ENCODE data around the gene PRR15L.
A peak's percentile ranks its signal among the peaks of the same experiment; 100 is the strongest.

The PRR15L gene

GRCh38 chr17:47981462-47981861 lies 23.8 kb upstream of the PRR15L start:
- H3K9me2 ChIP-seq (replicated peaks; ENCODE audit: insufficient read depth, low read length), result no peaks in the 10 kb centered on the region
- H3F3A ChIP-seq (ENCODE audit: insufficient read depth), result no peaks in the 10 kb centered on the region
- H3K79me2 ChIP-seq (ENCODE audit: insufficient read depth, low read length), result no peaks in the 10 kb centered on the region
- no peak overlapping the region for H3K4me2 ChIP-seq (ENCODE audit: low read depth, low read length, poor library complexity, severe bottlenecking)
- H3K9me3 ChIP-seq (ENCODE audit: insufficient read depth, low read length), result no peaks in the 10 kb centered on the region
- no peaks in the 10 kb centered on the region for H4K20me1 ChIP-seq (ENCODE audit: low read depth, low read length)
- no peak overlapping the region for H2AFZ ChIP-seq (ENCODE audit: low read depth, low read length, severe bottlenecking)
- peaks cover 7% of the 10 kb centered on the region; the same call in 1 of the 2 replicates for H3K36me3 ChIP-seq (ENCODE audit: low read length)
- H3K9ac ChIP-seq (ENCODE audit: low read length), result no peak overlapping the region
- TF ChIP-seq EZH2phosphoT487 (conservative IDR thresholded peaks at IDR 0.05; ENCODE audit: low read length) (no peak), CTCF (IDR thresholded peaks at IDR 0.05; ENCODE audit: insufficient read depth, low read length, poor library complexity, severe bottlenecking) (no peak)
- H3K4me3 ChIP-seq (ENCODE audit: insufficient read depth, low read length, poor library complexity, severe bottlenecking), result no peak overlapping the region
- H3K27ac ChIP-seq (ENCODE audit: low read depth, low read length), result no peak overlapping the region
- no peaks in the 10 kb centered on the region for H3K27me3 ChIP-seq (ENCODE audit: low read length)

GRCh38 chr17:47980541-47980940 lies 22.9 kb upstream of the PRR15L start:
- H3F3A ChIP-seq (ENCODE audit: insufficient read depth), result no peaks in the 10 kb centered on the region
- H3K9me3 ChIP-seq (ENCODE audit: insufficient read depth, low read length), result no peaks in the 10 kb centered on the region
- no peaks in the 10 kb centered on the region for H4K20me1 ChIP-seq (ENCODE audit: low read depth, low read length)
- no peak overlapping the region for H3K4me3 ChIP-seq (ENCODE audit: insufficient read depth, low read length, poor library complexity, severe bottlenecking)
- no peaks in the 10 kb centered on the region for H3K9me2 ChIP-seq (replicated peaks; ENCODE audit: insufficient read depth, low read length)
- H3K79me2 ChIP-seq (ENCODE audit: insufficient read depth, low read length), result no peaks in the 10 kb centered on the region
- no peak overlapping the region for H3K27ac ChIP-seq (ENCODE audit: low read depth, low read length)
- no peaks in the 10 kb centered on the region for H3K27me3 ChIP-seq (ENCODE audit: low read length)
- peaks cover 7% of the 10 kb centered on the region; the same call in 1 of the 2 replicates for H3K36me3 ChIP-seq (ENCODE audit: low read length)
- no peak overlapping the region for H2AFZ ChIP-seq (ENCODE audit: low read depth, low read length, severe bottlenecking)
- no peak overlapping the region for H3K4me2 ChIP-seq (ENCODE audit: low read depth, low read length, poor library complexity, severe bottlenecking)
- TF ChIP-seq CTCF (IDR thresholded peaks at IDR 0.05; ENCODE audit: insufficient read depth, low read length, poor library complexity, severe bottlenecking), result no peak
- TF ChIP-seq EZH2phosphoT487 (conservative IDR thresholded peaks at IDR 0.05; ENCODE audit: low read length), result no peak
- H3K9ac ChIP-seq (ENCODE audit: low read length), result no peak overlapping the region

- no peak overlapping the region for H3K4me3 ChIP-seq (ENCODE audit: insufficient read depth, low read length, poor library complexity, severe bottlenecking)
- H3K79me2 ChIP-seq (ENCODE audit: insufficient read depth, low read length), result no peaks in the 10 kb centered on the region
- no peak overlapping the region for H2AFZ ChIP-seq (ENCODE audit: low read depth, low read length, severe bottlenecking)
- H3K9ac ChIP-seq (ENCODE audit: low read length), result no peak overlapping the region
- no peaks in the 10 kb centered on the region for H3K27me3 ChIP-seq (ENCODE audit: low read length)
- H3K36me3 ChIP-seq (ENCODE audit: low read length), result peaks cover 7% of the 10 kb centered on the region; the same call in 1 of the 2 replicates
- TF ChIP-seq CTCF (IDR thresholded peaks at IDR 0.05; ENCODE audit: insufficient read depth, low read length, poor library complexity, severe bottlenecking) (peak; percentile 52), EZH2phosphoT487 (conservative IDR thresholded peaks at IDR 0.05; ENCODE audit: low read length) (no peak)
- no peak overlapping the region for H3K27ac ChIP-seq (ENCODE audit: low read depth, low read length)
- H3F3A ChIP-seq (ENCODE audit: insufficient read depth), result 0 out of 2 replicates have a peak, but pooled peaks cover 3% of the 10 kb centered on the region
- no peak overlapping the region for H3K4me2 ChIP-seq (ENCODE audit: low read depth, low read length, poor library complexity, severe bottlenecking)
- no peaks in the 10 kb centered on the region for H3K9me3 ChIP-seq (ENCODE audit: insufficient read depth, low read length)
- no peaks in the 10 kb centered on the region for H3K9me2 ChIP-seq (replicated peaks; ENCODE audit: insufficient read depth, low read length)
- H4K20me1 ChIP-seq (ENCODE audit: low read depth, low read length), result no peaks in the 10 kb centered on the region
Measured at GRCh38 chr17:47978324-47978723, 20.6 kb upstream of the PRR15L start.

All from SU-DHL-6 (cell line).